Choroid plexus epithelial cell (primary cell): ENCODE measurements around the gene PDE4B.

ENCODE experiments used
- DNase-seq: peaks from one replicate; pipeline ENCODE4 v3.0.0-alpha.2; 2010; ENCODE audit warnings: low read depth
- H3K4me3 ChIP-seq: 2 replicates; pipeline ENCODE4 v1.5.1; 2011; ENCODE audit warnings: low read depth, mild to moderate bottlenecking, control low read depth, low read length, moderate library complexity
- CTCF ChIP-seq: conservative IDR thresholded peaks from 2 replicates; pipeline ENCODE4 v1.5.1; 2011; ENCODE audit warnings: low read depth, mild to moderate bottlenecking, control low read depth, inconsistent platforms, low read length, moderate library complexity

The PDE4B gene

GRCh38 chr1:66295803-66296202 is 503.1 kb downstream of the PDE4B start:
- no peak for DNase-seq
- H3K4me3 ChIP-seq, result no peak overlapping the region
- TF ChIP-seq CTCF, result no peak

- no peak overlapping the region for H3K4me3 ChIP-seq
- no peak for TF ChIP-seq CTCF
- DNase-seq, result no peak
Measured at GRCh38 chr1:66296370-66296769, 503.7 kb downstream of the PDE4B start.

- DNase-seq, result no peak
- no peak for TF ChIP-seq CTCF
- H3K4me3 ChIP-seq, result no peak overlapping the region
Measured at GRCh38 chr1:66296951-66297350, 504.3 kb downstream of the PDE4B start.

- no peak for DNase-seq
- TF ChIP-seq CTCF, result no peak
- no peak overlapping the region for H3K4me3 ChIP-seq
Measured at GRCh38 chr1:66298464-66298863, 505.8 kb downstream of the PDE4B start.

GRCh38 chr1:66300280-66300971 is 507.7 kb downstream of the PDE4B start:
- no peak overlapping the region for H3K4me3 ChIP-seq
- DNase-seq, result no peak
- TF ChIP-seq CTCF, result no peak

- DNase-seq, result peak; percentile 79
- H3K4me3 ChIP-seq, result no peak overlapping the region
- TF ChIP-seq CTCF, result no peak
Measured at GRCh38 chr1:66300972-66301451, 508.3 kb downstream of the PDE4B start.

GRCh38 chr1:66302184-66302742 is 509.6 kb downstream of the PDE4B start:
- DNase-seq, result no peak
- no peak for TF ChIP-seq CTCF
- no peak overlapping the region for H3K4me3 ChIP-seq
